Measurements from ENCODE around the gene RAB30.

The RAB30 gene

GRCh38 chr11:83088965-83089364, 17.3 kb upstream of the RAB30 start:
- Mint-ChIP-seq H3K36me3 (ENCODE audit: low read depth) (no peaks in the 10 kb centered on the region), H3K27me3 (peaks cover 3% of the 10 kb centered on the region)
- intact Hi-C loops (cut with micrococcal nuclease), result loop anchor here (10.0 kb wide), 1 partner anchor 156 kb away; no protein-coding TSS in a partner anchor

GRCh38 chr11:83087035-83087434, 15.3 kb upstream of the RAB30 start:
- peaks cover 6% of the 10 kb centered on the region for H3K4me1 Mint-ChIP-seq (ENCODE audit: low read depth)
- H3K27ac Mint-ChIP-seq, result no peak overlapping the region
- intact Hi-C loops (cut with micrococcal nuclease), result loop anchor here (10.0 kb wide), 1 partner anchor 158 kb away; no protein-coding TSS in a partner anchor
- no peaks in the 10 kb centered on the region for H3K36me3 Mint-ChIP-seq (ENCODE audit: low read depth)
- no peaks in the 10 kb centered on the region for H3K9me3 Mint-ChIP-seq
- H3K27me3 Mint-ChIP-seq, result peaks cover 3% of the 10 kb centered on the region
- H3K4me3 Mint-ChIP-seq, result no peak overlapping the region

More at GRCh38 chr11:83088965-83089364, 17.3 kb upstream of the RAB30 start:
- Mint-ChIP-seq H3K9me3 (no peaks in the 10 kb centered on the region), H3K4me3 (no peak overlapping the region), H3K27ac (no peak overlapping the region), H3K4me1 (ENCODE audit: low read depth) (peaks cover 6% of the 10 kb centered on the region)

GRCh38 chr11:83079820-83080219, 8.1 kb upstream of the RAB30 start:
- H3K27ac Mint-ChIP-seq, result no peak overlapping the region
- H3K27me3 Mint-ChIP-seq, result no peaks in the 10 kb centered on the region
- H3K4me1 Mint-ChIP-seq (ENCODE audit: low read depth), result peaks cover 5% of the 10 kb centered on the region
- intact Hi-C loops (cut with micrococcal nuclease), result loop anchor here (10.0 kb wide), 2 partner anchors 115 to 165 kb away; partner anchors contain the start of gene ANKRD42
- H3K36me3 Mint-ChIP-seq (ENCODE audit: low read depth), result peaks cover 12% of the 10 kb centered on the region
- H3K9me3 Mint-ChIP-seq, result no peaks in the 10 kb centered on the region
- H3K4me3 Mint-ChIP-seq, result no peak overlapping the region

- Mint-ChIP-seq H3K27me3 (no peaks in the 10 kb centered on the region), H3K9me3 (no peaks in the 10 kb centered on the region), H3K27ac (no peak overlapping the region), H3K4me1 (ENCODE audit: low read depth) (peaks cover 12% of the 10 kb centered on the region), H3K36me3 (ENCODE audit: low read depth) (peaks cover 27% of the 10 kb centered on the region), H3K4me3 (no peak overlapping the region)
- intact Hi-C loops (cut with micrococcal nuclease), result loop anchor here (10.0 kb wide), 1 partner anchor 117 kb away; the partner anchor contains the start of gene ANKRD42
Observed at GRCh38 chr11:83078269-83078668, 6.6 kb upstream of the RAB30 start.

GRCh38 chr11:83073884-83074283, 2.2 kb upstream of the RAB30 start:
- peaks cover 34% of the 10 kb centered on the region for H3K4me1 Mint-ChIP-seq (ENCODE audit: low read depth)
- H3K36me3 Mint-ChIP-seq (ENCODE audit: low read depth), result peaks cover 36% of the 10 kb centered on the region
- intact Hi-C loops (cut with micrococcal nuclease), result loop anchor here (2.0 to 10.0 kb wide), 4 partner anchors 67 to 213 kb away; partner anchors contain the start of genes ANKRD42, CCDC90B and PCF11
- H3K27me3 Mint-ChIP-seq, result peaks cover 13% of the 10 kb centered on the region
- no peak overlapping the region for H3K27ac Mint-ChIP-seq
- H3K4me3 Mint-ChIP-seq, result no peak overlapping the region
- no peaks in the 10 kb centered on the region for H3K9me3 Mint-ChIP-seq

GRCh38 chr11:83073258-83073657, 1.6 kb upstream of the RAB30 start:
- H3K27ac Mint-ChIP-seq, result no peak overlapping the region
- no peaks in the 10 kb centered on the region for H3K9me3 Mint-ChIP-seq
- peaks cover 18% of the 10 kb centered on the region for H3K27me3 Mint-ChIP-seq
- H3K36me3 Mint-ChIP-seq (ENCODE audit: low read depth), result peaks cover 36% of the 10 kb centered on the region
- H3K4me1 Mint-ChIP-seq (ENCODE audit: low read depth), result peaks cover 36% of the 10 kb centered on the region
- no peak overlapping the region for H3K4me3 Mint-ChIP-seq
- intact Hi-C loops (cut with micrococcal nuclease), result loop anchor here (2.0 to 10.0 kb wide), 4 partner anchors 66 to 214 kb away; partner anchors contain the start of genes ANKRD42, CCDC90B and PCF11

- Mint-ChIP-seq H3K4me3 (no peak overlapping the region), H3K27me3 (peaks cover 21% of the 10 kb centered on the region), H3K9me3 (no peaks in the 10 kb centered on the region), H3K4me1 (ENCODE audit: low read depth) (peaks cover 40% of the 10 kb centered on the region), H3K27ac (no peak overlapping the region), H3K36me3 (ENCODE audit: low read depth) (peaks cover 42% of the 10 kb centered on the region)
- intact Hi-C loops (cut with micrococcal nuclease), result loop anchor here (2.0 to 10.0 kb wide), 4 partner anchors 66 to 215 kb away; partner anchors contain the start of genes ANKRD42, CCDC90B and PCF11
Observed at GRCh38 chr11:83072350-83073242, 899 bp upstream of the RAB30 start.

- H3K9me3 Mint-ChIP-seq, result no peaks in the 10 kb centered on the region
- intact Hi-C loops (cut with micrococcal nuclease), result loop anchor here (1.0 to 10.0 kb wide), 4 partner anchors 8 to 216 kb away; partner anchors contain the start of genes ANKRD42, CCDC90B, DDIAS and PRCP
- no peak overlapping the region for H3K4me3 Mint-ChIP-seq
- no peak overlapping the region for H3K27ac Mint-ChIP-seq
- peaks cover 50% of the 10 kb centered on the region for H3K4me1 Mint-ChIP-seq (ENCODE audit: low read depth)
- H3K27me3 Mint-ChIP-seq, result peaks cover 24% of the 10 kb centered on the region
- peaks cover 47% of the 10 kb centered on the region for H3K36me3 Mint-ChIP-seq (ENCODE audit: low read depth)
Observed at GRCh38 chr11:83070731-83071566, 748 bp downstream of the RAB30 start.

GRCh38 chr11:83070044-83070701, 1.5 kb downstream of the RAB30 start:
- no peak overlapping the region for H3K27ac Mint-ChIP-seq
- peaks cover 47% of the 10 kb centered on the region for H3K36me3 Mint-ChIP-seq (ENCODE audit: low read depth)
- H3K27me3 Mint-ChIP-seq, result peaks cover 24% of the 10 kb centered on the region
- intact Hi-C loops (cut with micrococcal nuclease), result loop anchor here (2.0 to 10.0 kb wide), 3 partner anchors 125 to 217 kb away; partner anchors contain the start of genes ANKRD42, CCDC90B, DDIAS and PRCP
- H3K9me3 Mint-ChIP-seq, result no peaks in the 10 kb centered on the region
- no peak overlapping the region for H3K4me3 Mint-ChIP-seq
- peaks cover 53% of the 10 kb centered on the region for H3K4me1 Mint-ChIP-seq (ENCODE audit: low read depth)

GRCh38 chr11:83069441-83070043, 2.2 kb downstream of the RAB30 start:
- Mint-ChIP-seq H3K36me3 (ENCODE audit: low read depth) (peaks cover 47% of the 10 kb centered on the region), H3K27ac (no peak overlapping the region), H3K9me3 (no peaks in the 10 kb centered on the region), H3K27me3 (peaks cover 24% of the 10 kb centered on the region), H3K4me1 (ENCODE audit: low read depth) (peaks cover 59% of the 10 kb centered on the region), H3K4me3 (no peak overlapping the region)
- intact Hi-C loops (cut with micrococcal nuclease), result loop anchor here (2.0 to 10.0 kb wide), 3 partner anchors 125 to 218 kb away; partner anchors contain the start of genes ANKRD42, CCDC90B, DDIAS and PRCP

GRCh38 chr11:83068568-83068967, 3.1 kb downstream of the RAB30 start:
- Mint-ChIP-seq H3K9me3 (no peaks in the 10 kb centered on the region), H3K27ac (no peak overlapping the region), H3K27me3 (peaks cover 24% of the 10 kb centered on the region), H3K4me1 (ENCODE audit: low read depth) (peaks cover 64% of the 10 kb centered on the region), H3K4me3 (no peak overlapping the region), H3K36me3 (ENCODE audit: low read depth) (peaks cover 38% of the 10 kb centered on the region)
- intact Hi-C loops (cut with micrococcal nuclease), result no loop called here

GRCh38 chr11:83064011-83064410, 7.7 kb downstream of the RAB30 start:
- Mint-ChIP-seq H3K9me3 (no peaks in the 10 kb centered on the region), H3K4me1 (ENCODE audit: low read depth) (peaks cover 68% of the 10 kb centered on the region), H3K4me3 (no peak overlapping the region), H3K27me3 (peaks cover 16% of the 10 kb centered on the region), H3K36me3 (ENCODE audit: low read depth) (peaks cover 50% of the 10 kb centered on the region), H3K27ac (peak overlapping the region; percentile 80)
- intact Hi-C loops (cut with micrococcal nuclease), result no loop called here

All from dendritic cell treated with granulocyte-macrophage colony-stimulating factor and Interleukin-4, amounts not matched to agents 40 ng/mL and 50 ng/mL, for 4 days (primary cell).